NB4 (cell line): ENCODE results near the gene PRIMPOL.

ENCODE experiments used
- CTCF ChIP-seq: IDR thresholded peaks from one replicate; pipeline ENCODE4 v1.5.1; 2012; ENCODE audit warnings: low read depth, low read length
- MAX ChIP-seq: IDR thresholded peaks from 2 replicates; pipeline ENCODE4 v1.6.1; 2011; ENCODE audit warnings: low read depth, low read length

GRCh38 chr4:184722798-184723197 is 73.3 kb downstream of the PRIMPOL start:
- TF ChIP-seq CTCF (no peak), MAX (no peak)
